SK-N-SH (cell line): ENCODE measurements around the gene TPO.

Experiments
- POLR2AphosphoS5 ChIP-seq: IDR thresholded peaks from 2 replicates; pipeline ENCODE4 v1.6.1; 2012; ENCODE audit warnings: low read depth, low read length
- TCF12 ChIP-seq: IDR thresholded peaks from 2 replicates; pipeline ENCODE4 v1.4.0; 2012
- TF ChIP-seq, protein P1 (sequence below): fragments of 150-350 bp; IDR thresholded peaks from 2 replicates; pipeline ENCODE4 v1.6.1; 2017; ENCODE audit warnings: antibody characterized with exemption, low read length, low read depth, borderline replicate concordance
- TF ChIP-seq, protein P2 (sequence below): fragments of 200-600 bp; sonication (generic); IDR thresholded peaks from 2 replicates; pipeline ENCODE4 v1.6.1; 2017; ENCODE audit warnings: antibody characterized with exemption, mild to moderate bottlenecking, moderate library complexity

DNA sequence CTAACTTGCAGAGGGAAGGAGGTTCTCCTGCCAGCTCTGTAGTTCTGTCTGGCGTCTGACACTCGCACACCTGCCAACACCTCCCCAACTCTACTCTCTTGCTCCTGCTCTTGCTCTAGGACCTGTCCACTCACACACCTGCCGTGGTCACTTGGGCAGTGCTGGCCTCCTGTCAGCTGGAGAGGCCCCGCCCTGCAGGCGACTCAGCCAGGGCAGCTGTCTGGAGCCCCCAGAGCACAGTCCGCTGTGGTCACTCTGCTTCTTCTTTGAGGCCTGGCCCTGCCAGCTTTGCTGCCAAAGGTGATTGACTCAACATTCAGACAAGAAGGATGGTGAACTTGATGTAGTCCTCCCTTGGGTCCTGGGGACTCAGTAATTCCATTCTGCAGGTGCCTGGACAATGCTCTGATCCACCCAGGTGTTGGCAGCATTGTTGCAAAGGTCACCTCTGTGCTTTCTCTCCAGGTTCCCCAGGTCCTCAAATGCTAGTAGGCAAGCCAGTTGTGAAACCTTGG is 18.7 kb downstream of the TPO start:
- TF ChIP-seq TCF12 (no peak), POLR2AphosphoS5 (no peak)
- TF ChIP-seq, protein P1, sequence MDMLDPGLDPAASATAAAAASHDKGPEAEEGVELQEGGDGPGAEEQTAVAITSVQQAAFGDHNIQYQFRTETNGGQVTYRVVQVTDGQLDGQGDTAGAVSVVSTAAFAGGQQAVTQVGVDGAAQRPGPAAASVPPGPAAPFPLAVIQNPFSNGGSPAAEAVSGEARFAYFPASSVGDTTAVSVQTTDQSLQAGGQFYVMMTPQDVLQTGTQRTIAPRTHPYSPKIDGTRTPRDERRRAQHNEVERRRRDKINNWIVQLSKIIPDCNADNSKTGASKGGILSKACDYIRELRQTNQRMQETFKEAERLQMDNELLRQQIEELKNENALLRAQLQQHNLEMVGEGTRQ: no peak
- TF ChIP-seq, protein P2, sequence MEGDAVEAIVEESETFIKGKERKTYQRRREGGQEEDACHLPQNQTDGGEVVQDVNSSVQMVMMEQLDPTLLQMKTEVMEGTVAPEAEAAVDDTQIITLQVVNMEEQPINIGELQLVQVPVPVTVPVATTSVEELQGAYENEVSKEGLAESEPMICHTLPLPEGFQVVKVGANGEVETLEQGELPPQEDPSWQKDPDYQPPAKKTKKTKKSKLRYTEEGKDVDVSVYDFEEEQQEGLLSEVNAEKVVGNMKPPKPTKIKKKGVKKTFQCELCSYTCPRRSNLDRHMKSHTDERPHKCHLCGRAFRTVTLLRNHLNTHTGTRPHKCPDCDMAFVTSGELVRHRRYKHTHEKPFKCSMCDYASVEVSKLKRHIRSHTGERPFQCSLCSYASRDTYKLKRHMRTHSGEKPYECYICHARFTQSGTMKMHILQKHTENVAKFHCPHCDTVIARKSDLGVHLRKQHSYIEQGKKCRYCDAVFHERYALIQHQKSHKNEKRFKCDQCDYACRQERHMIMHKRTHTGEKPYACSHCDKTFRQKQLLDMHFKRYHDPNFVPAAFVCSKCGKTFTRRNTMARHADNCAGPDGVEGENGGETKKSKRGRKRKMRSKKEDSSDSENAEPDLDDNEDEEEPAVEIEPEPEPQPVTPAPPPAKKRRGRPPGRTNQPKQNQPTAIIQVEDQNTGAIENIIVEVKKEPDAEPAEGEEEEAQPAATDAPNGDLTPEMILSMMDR: no peak
